SU-DHL-6 (cell line): ENCODE measurements around the gene SLC12A7.

Source experiments
- H2AFZ ChIP-seq: fragments of 200-600 bp; sonication (generic); 2 replicates; pipeline ENCODE4 v1.6.1; 2014; ENCODE audit warnings: low read depth, mild to moderate bottlenecking, moderate library complexity, mixed read lengths, antibody characterized with exemption, low read length; ENCODE audit not compliant: severe bottlenecking
- H3F3A ChIP-seq: fragments of 200-600 bp; shearing (Covaris generic); 2 replicates; pipeline ENCODE4 v1.6.0; 2016; ENCODE audit warnings: antibody characterized with exemption, mild to moderate bottlenecking; ENCODE audit not compliant: insufficient read depth
- H3K27ac ChIP-seq: fragments of 200-600 bp; sonication (generic); 2 replicates; pipeline ENCODE4 v1.5.1; 2016; ENCODE audit warnings: low read depth, mild to moderate bottlenecking, low read length, moderate library complexity, mixed read lengths
- H3K27me3 ChIP-seq: fragments of 200-600 bp; sonication (generic), shearing (Covaris generic); 2 replicates; pipeline ENCODE4 v1.6.0; 2014; ENCODE audit warnings: mild to moderate bottlenecking, low read length
- H3K36me3 ChIP-seq: fragments of 200-600 bp; sonication (generic); 2 replicates; pipeline ENCODE4 v1.6.1; 2014; ENCODE audit warnings: mild to moderate bottlenecking, low read length, mixed read lengths
- H3K4me2 ChIP-seq: fragments of 300-600, 200-600 bp; shearing (Covaris generic), sonication (generic); 2 replicates; pipeline ENCODE4 v1.6.0; 2014; ENCODE audit warnings: low read length, low read depth, mild to moderate bottlenecking; ENCODE audit not compliant: poor library complexity, severe bottlenecking
- H3K4me3 ChIP-seq: fragments of 200-600 bp; sonication (generic); 2 replicates; pipeline ENCODE4 v1.5.1; 2014; ENCODE audit warnings: antibody characterized with exemption, low read length, mild to moderate bottlenecking, mixed read lengths; ENCODE audit not compliant: insufficient read depth, poor library complexity, severe bottlenecking
- H3K79me2 ChIP-seq: fragments of 200-600 bp; sonication (generic); 2 replicates; pipeline ENCODE4 v1.6.1; 2014; ENCODE audit warnings: mild to moderate bottlenecking, low read length, moderate library complexity; ENCODE audit not compliant: insufficient read depth
- H3K9ac ChIP-seq: fragments of 200-600 bp; sonication (generic); 2 replicates; pipeline ENCODE4 v1.7.0; 2014; ENCODE audit warnings: mild to moderate bottlenecking, low read length
- H3K9me2 ChIP-seq: fragments of 200-600 bp; sonication (generic); replicated peaks from 2 replicates; pipeline ENCODE4 v1.6.1; 2014; ENCODE audit warnings: low read length; ENCODE audit not compliant: insufficient read depth
- H3K9me3 ChIP-seq: fragments of 200-600 bp; sonication (generic); 2 replicates; pipeline ENCODE4 v1.6.1; 2014; ENCODE audit warnings: low read length, mixed read lengths; ENCODE audit not compliant: insufficient read depth
- H4K20me1 ChIP-seq: fragments of 200-600 bp; sonication (generic); 2 replicates; pipeline ENCODE4 v1.6.1; 2014; ENCODE audit warnings: low read depth, mild to moderate bottlenecking, antibody characterized with exemption, low read length, moderate library complexity, mixed read lengths
- CTCF ChIP-seq: fragments of 200-600 bp; sonication (generic); IDR thresholded peaks from one replicate; pipeline ENCODE4 v1.5.1; 2017; ENCODE audit warnings: antibody characterized with exemption, mild to moderate bottlenecking, low read length, moderate library complexity; ENCODE audit not compliant: insufficient read depth, poor library complexity, severe bottlenecking
- EZH2phosphoT487 ChIP-seq: fragments of 200-600 bp; sonication (generic), shearing (Covaris generic); conservative IDR thresholded peaks from 2 replicates; pipeline ENCODE4 v1.6.1; 2018; ENCODE audit warnings: mild to moderate bottlenecking, antibody characterized with exemption, low read length, moderate library complexity, mixed read lengths

Gene SLC12A7

GRCh38 chr5:1047332-1047965 is 64.4 kb downstream of the SLC12A7 start:
- Histone ChIP-seq H3K27me3 (no peaks in the 10 kb centered on the region), H3K9me3 (no peaks in the 10 kb centered on the region), H3K27ac (no peak overlapping the region), H3K36me3 (no peaks in the 10 kb centered on the region), H3K9ac (no peak overlapping the region), H3F3A (no peaks in the 10 kb centered on the region), H3K79me2 (no peaks in the 10 kb centered on the region), H3K4me3 (no peak overlapping the region), H3K9me2 (no peaks in the 10 kb centered on the region), H4K20me1 (no peaks in the 10 kb centered on the region), H2AFZ (no peak overlapping the region), H3K4me2 (no peak overlapping the region)
- TF ChIP-seq EZH2phosphoT487: no peak
- no peak for TF ChIP-seq CTCF

GRCh38 chr5:1045960-1046560 is 65.8 kb downstream of the SLC12A7 start:
- H3K4me2 ChIP-seq: no peak overlapping the region
- H3F3A ChIP-seq: no peaks in the 10 kb centered on the region
- H2AFZ ChIP-seq: no peak overlapping the region
- H4K20me1 ChIP-seq: no peaks in the 10 kb centered on the region
- H3K27me3 ChIP-seq: no peaks in the 10 kb centered on the region
- H3K9me3 ChIP-seq: no peaks in the 10 kb centered on the region
- no peaks in the 10 kb centered on the region for H3K9me2 ChIP-seq
- H3K79me2 ChIP-seq: no peaks in the 10 kb centered on the region
- H3K9ac ChIP-seq: no peak overlapping the region
- TF ChIP-seq CTCF: no peak
- no peak for TF ChIP-seq EZH2phosphoT487
- no peaks in the 10 kb centered on the region for H3K36me3 ChIP-seq
- H3K4me3 ChIP-seq: no peak overlapping the region
- H3K27ac ChIP-seq: no peak overlapping the region

GRCh38 chr5:1044117-1044516 is 67.7 kb downstream of the SLC12A7 start:
- no peak overlapping the region for H3K4me3 ChIP-seq
- no peaks in the 10 kb centered on the region for H3K27me3 ChIP-seq
- no peak overlapping the region for H3K9ac ChIP-seq
- no peaks in the 10 kb centered on the region for H3K9me2 ChIP-seq
- no peaks in the 10 kb centered on the region for H3F3A ChIP-seq
- no peaks in the 10 kb centered on the region for H3K9me3 ChIP-seq
- H3K4me2 ChIP-seq: no peak overlapping the region
- H4K20me1 ChIP-seq: no peaks in the 10 kb centered on the region
- TF ChIP-seq EZH2phosphoT487: no peak
- no peak for TF ChIP-seq CTCF
- no peak overlapping the region for H2AFZ ChIP-seq
- no peaks in the 10 kb centered on the region for H3K36me3 ChIP-seq
- no peak overlapping the region for H3K27ac ChIP-seq
- H3K79me2 ChIP-seq: no peaks in the 10 kb centered on the region
